ENCODE results near the gene BMP6. TPM values are rescaled to one million over a fixed set of nuclear protein-coding genes. Genes with fewer than 3 reads are reported as not detected.

BMP6 gene
- total RNA-seq, 1 experiment from 2014 or later: not detected

- DNase-seq: no peak
- Histone ChIP-seq H3K4me3 (no peak overlapping the region), H3K4me1 (replicated peaks; ENCODE audit: insufficient read depth) (peaks cover 46% of the 10 kb centered on the region), H3K9me3 (ENCODE audit: insufficient read depth, low read depth) (no peaks in the 10 kb centered on the region), H3K4me2 (no peak overlapping the region), H2AFZ (no peak overlapping the region), H3K79me2 (ENCODE audit: low read depth) (no peaks in the 10 kb centered on the region), H3K36me3 (ENCODE audit: low read depth) (no peaks in the 10 kb centered on the region), H3K9me2 (ENCODE audit: insufficient read depth) (no peaks in the 10 kb centered on the region), H3K27me3 (ENCODE audit: insufficient read depth, low read depth) (no peaks in the 10 kb centered on the region), H3F3A (ENCODE audit: insufficient read depth, low read depth) (peaks cover 48% of the 10 kb centered on the region), H4K20me1 (ENCODE audit: insufficient read depth) (no peaks in the 10 kb centered on the region), H3K27ac (no peak overlapping the region)
- no peak for TF ChIP-seq CTCF (conservative IDR thresholded peaks at IDR 0.05)
- no peak for TF ChIP-seq EZH2 (IDR thresholded peaks at IDR 0.05; ENCODE audit: low read depth)
- no TSS peak for BruUV-seq (replicated peaks)
- CTCF ChIA-PET: no interaction called here
- intact Hi-C loops (cut with micrococcal nuclease; ENCODE audit: unreplicated experiment): no loop called here
- POLR2A ChIA-PET (ENCODE audit: unreplicated experiment): no interaction called here
Measured at GRCh38 chr6:7696061-7696460, 29.8 kb upstream of the BMP6 start.

- peaks cover 36% of the 10 kb centered on the region for H3K4me1 ChIP-seq (replicated peaks; ENCODE audit: insufficient read depth)
- no peaks in the 10 kb centered on the region for H3K36me3 ChIP-seq (ENCODE audit: low read depth)
- POLR2A ChIA-PET (ENCODE audit: unreplicated experiment): no interaction called here
- H3K9me3 ChIP-seq (ENCODE audit: insufficient read depth, low read depth): no peaks in the 10 kb centered on the region
- intact Hi-C loops (cut with micrococcal nuclease; ENCODE audit: unreplicated experiment): no loop called here
- CTCF ChIA-PET: no interaction called here
- no peaks in the 10 kb centered on the region for H3K27me3 ChIP-seq (ENCODE audit: insufficient read depth, low read depth)
- BruUV-seq (replicated peaks): no TSS peak
- DNase-seq: no peak
- no peaks in the 10 kb centered on the region for H4K20me1 ChIP-seq (ENCODE audit: insufficient read depth)
- no peak overlapping the region for H2AFZ ChIP-seq
- no peaks in the 10 kb centered on the region for H3K9me2 ChIP-seq (ENCODE audit: insufficient read depth)
- peak overlapping the region; percentile 71 for H3K4me2 ChIP-seq
- H3K27ac ChIP-seq: peak overlapping the region; percentile 98
- H3F3A ChIP-seq (ENCODE audit: insufficient read depth, low read depth): peaks cover 40% of the 10 kb centered on the region
- peak overlapping the region; percentile 6; the same call in 1 of the 2 replicates for H3K4me3 ChIP-seq
- H3K79me2 ChIP-seq (ENCODE audit: low read depth): no peaks in the 10 kb centered on the region
- no peak for TF ChIP-seq CTCF (conservative IDR thresholded peaks at IDR 0.05)
- no peak for TF ChIP-seq EZH2 (IDR thresholded peaks at IDR 0.05; ENCODE audit: low read depth)
Measured at GRCh38 chr6:7697432-7697819, 28.5 kb upstream of the BMP6 start.

- ChIA-PET POLR2A (ENCODE audit: unreplicated experiment) (no interaction called here), CTCF (no interaction called here)
- peaks cover 30% of the 10 kb centered on the region for H3K4me1 ChIP-seq (replicated peaks; ENCODE audit: insufficient read depth)
- BruUV-seq (replicated peaks): no TSS peak
- no peak for TF ChIP-seq EZH2 (IDR thresholded peaks at IDR 0.05; ENCODE audit: low read depth)
- TF ChIP-seq CTCF (conservative IDR thresholded peaks at IDR 0.05): no peak
- H3K27me3 ChIP-seq (ENCODE audit: insufficient read depth, low read depth): no peaks in the 10 kb centered on the region
- peaks cover 38% of the 10 kb centered on the region for H3F3A ChIP-seq (ENCODE audit: insufficient read depth, low read depth)
- H3K79me2 ChIP-seq (ENCODE audit: low read depth): no peaks in the 10 kb centered on the region
- peak; percentile 20 to 89 for DNase-seq
- peak overlapping the region; percentile 71 for H3K4me2 ChIP-seq
- no peaks in the 10 kb centered on the region for H3K9me3 ChIP-seq (ENCODE audit: insufficient read depth, low read depth)
- no peaks in the 10 kb centered on the region for H3K36me3 ChIP-seq (ENCODE audit: low read depth)
- intact Hi-C loops (cut with micrococcal nuclease; ENCODE audit: unreplicated experiment): no loop called here
- H3K9me2 ChIP-seq (ENCODE audit: insufficient read depth): no peaks in the 10 kb centered on the region
- no peaks in the 10 kb centered on the region for H4K20me1 ChIP-seq (ENCODE audit: insufficient read depth)
- H3K4me3 ChIP-seq: peak overlapping the region; percentile 41; the same call in 1 of the 2 replicates
- peak overlapping the region; percentile 68; the same call in 1 of the 2 replicates for H2AFZ ChIP-seq
- H3K27ac ChIP-seq: peak overlapping the region; percentile 98
Measured at GRCh38 chr6:7697820-7698623, 27.9 kb upstream of the BMP6 start.
